Tibial nerve (tissue), 4 donors: ENCODE measurements around the gene YPEL2. TPM values are rescaled to one million over a fixed set of nuclear protein-coding genes. Genes with fewer than 3 reads are reported as not detected.

ENCODE experiments used
- DNase-seq, 2 donors: peaks; one replicate each; pipeline ENCODE4 v3.0.0-alpha.2; 2019; ENCODE audit warnings: low spot score in 2 of 2
- H3K27ac ChIP-seq, 4 donors: fragments of 200-600 bp; sonication (generic) in 3 of 4; one replicate each; pipeline ENCODE4 v1.5.1; 2017 to 2019; ENCODE audit warnings: mild to moderate bottlenecking in 1 of 4
- H3K27me3 ChIP-seq, 2 donors: fragments of 200-600 bp; sonication (generic) in 1 of 2; one replicate each; pipeline versions ENCODE4 v1.5.1 to v1.6.0; 2017 to 2019
- H3K36me3 ChIP-seq, 3 donors: fragments of 200-600 bp; sonication (generic); one replicate each; pipeline ENCODE4 v1.5.1; 2018 to 2019
- H3K4me1 ChIP-seq, 4 donors: fragments of 200-600 bp; sonication (generic) in 3 of 4; one replicate each; pipeline ENCODE4 v1.5.1; 2017 to 2019
- H3K4me3 ChIP-seq, 4 donors: fragments of 200-600 bp; sonication (generic) in 3 of 4; one replicate each; pipeline ENCODE4 v1.5.1; 2017 to 2019; ENCODE audit warnings: mild to moderate bottlenecking in 1 of 4, moderate library complexity in 1 of 4
- H3K9me3 ChIP-seq, 4 donors: fragments of 200-600 bp; sonication (generic) in 3 of 4; one replicate each; pipeline ENCODE4 v1.5.1; 2017 to 2019
- CTCF ChIP-seq, 5 experiments: fragments of 200-600 bp in 3 of 5; fragments of 450-650 bp in 2 of 5; sonication (generic) in 3 of 5; IDR thresholded peaks; one replicate each; pipeline ENCODE4 v1.5.1; 2016 to 2019; ENCODE audit warnings: antibody characterized with exemption in 5 of 5, mild to moderate bottlenecking in 3 of 5, moderate library complexity in 2 of 5
- EP300 ChIP-seq, 2 donors: sonication (generic); formaldehyde crosslinking; IDR thresholded peaks; one replicate each; pipeline ENCODE4 v1.6.1; 2017; ENCODE audit warnings: antibody characterized with exemption in 2 of 2, mild to moderate bottlenecking in 1 of 2
- POLR2A ChIP-seq, 2 donors: fragments of 450-650 bp; IDR thresholded peaks; one replicate each; pipeline ENCODE4 v1.6.1; 2017; ENCODE audit warnings: antibody characterized with exemption in 2 of 2, mild to moderate bottlenecking in 2 of 2, moderate library complexity in 2 of 2
- WGBS, 2 donors: methylation state at CpG; one replicate each; pipeline ENCODE4 v1.1.5; 2018; 5-methylcytosine and 5-hydroxymethylcytosine counted together
- total RNA-seq, 4 donors: library from RNA; depleted of rRNA; stranded (reverse); fragments of >200 nt; gene quantifications; one replicate each; pipeline ENCODE4 v1.1.0, GENCODE V29; 2016

Gene YPEL2
- total RNA-seq, 4 donors from 2014 or later, result 33.6 to 59.9 (median 48.7) TPM

DNA sequence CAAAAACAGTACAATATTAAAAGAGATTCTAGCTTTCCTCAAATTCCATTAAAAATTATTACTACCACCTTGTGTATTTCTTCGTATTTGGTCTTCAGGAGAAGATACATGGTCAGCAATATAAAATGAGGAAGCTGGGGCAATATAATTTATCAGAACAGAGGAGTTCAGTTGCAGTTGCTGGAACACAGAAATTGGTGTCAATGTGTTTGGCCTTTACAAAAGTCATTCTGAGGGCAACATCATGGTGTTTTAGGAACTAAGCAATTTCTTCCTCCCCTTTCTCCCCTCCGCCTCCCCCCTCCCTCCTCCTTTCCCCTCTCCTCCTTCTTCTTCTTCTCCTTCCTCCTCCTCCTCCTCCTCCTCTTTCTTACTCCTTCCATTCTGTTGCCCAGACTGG is 102.1 kb downstream of the YPEL2 start:
- TF ChIP-seq CTCF (IDR thresholded peaks at IDR 0.05), result no peak
- TF ChIP-seq POLR2A (IDR thresholded peaks at IDR 0.05), result no peak
- TF ChIP-seq EP300 (IDR thresholded peaks at IDR 0.05), result no peak
- DNase-seq, result no peak
- Histone ChIP-seq H3K4me1 (peaks cover 0 to 22% (median 10%) of the 10 kb centered on the region in 4 donors), H3K9me3 (no peaks in the 10 kb centered on the region), H3K36me3 (no peaks in the 10 kb centered on the region), H3K4me3 (no peak overlapping the region), H3K27ac (no peak overlapping the region), H3K27me3 (no peaks in the 10 kb centered on the region)
- 73 to 76% methylated on average over 2 of the region's 2 CpGs for WGBS, 2 donors

DNA sequence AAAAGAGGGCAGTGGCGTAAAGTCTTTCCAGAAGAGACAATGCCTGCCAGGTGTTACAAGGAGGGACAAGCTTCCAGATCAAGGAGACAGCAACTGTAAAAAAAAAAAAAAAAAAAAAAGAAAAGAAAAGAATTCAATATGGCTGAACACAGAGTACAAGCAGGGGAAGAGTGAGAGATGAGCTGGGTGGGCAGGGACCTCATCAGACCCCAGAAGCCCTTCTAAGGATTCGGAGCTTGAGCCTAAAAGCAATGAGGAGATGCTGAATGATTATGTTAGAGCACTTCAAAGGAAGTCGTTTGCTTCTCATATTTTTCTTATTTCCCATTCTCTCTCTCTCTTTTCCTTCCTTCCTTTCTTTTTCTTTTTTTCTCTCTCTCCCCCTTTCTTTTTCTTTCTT is 103.0 kb downstream of the YPEL2 start:
- no peak overlapping the region for H3K4me3 ChIP-seq
- peaks cover 0 to 21% (median 11%) of the 10 kb centered on the region in 4 donors for H3K4me1 ChIP-seq
- DNase-seq, result no peak
- H3K36me3 ChIP-seq, result no peaks in the 10 kb centered on the region
- no peaks in the 10 kb centered on the region for H3K9me3 ChIP-seq
- 87 to 92% methylated on average over 3 of the region's 3 CpGs for WGBS, 2 donors
- no peaks in the 10 kb centered on the region for H3K27me3 ChIP-seq
- H3K27ac ChIP-seq, result no peak overlapping the region
- TF ChIP-seq EP300 (IDR thresholded peaks at IDR 0.05) (no peak), POLR2A (IDR thresholded peaks at IDR 0.05) (no peak), CTCF (IDR thresholded peaks at IDR 0.05) (no peak)

DNA sequence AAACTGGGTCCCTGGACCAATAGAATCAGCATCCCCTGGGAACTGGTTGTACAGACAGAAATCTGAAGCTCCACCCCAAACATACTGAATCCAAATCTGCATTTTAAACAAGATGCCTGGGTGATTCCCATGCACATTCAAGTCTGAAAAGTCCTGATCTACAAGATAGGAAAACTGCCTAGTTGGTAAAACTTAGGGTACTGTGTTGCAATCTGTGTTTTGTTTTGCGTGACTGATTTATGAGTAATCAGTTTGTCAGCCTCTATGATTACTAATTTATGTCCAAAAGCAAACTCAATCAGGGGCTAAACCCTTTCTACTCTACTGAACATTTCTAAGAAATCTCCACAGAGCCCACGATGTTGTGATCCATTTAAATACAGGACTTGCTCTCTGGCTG is 103.8 kb downstream of the YPEL2 start:
- DNase-seq, result no peak
- TF ChIP-seq EP300 (IDR thresholded peaks at IDR 0.05), result peak in 1 of 2 donors; percentile 21
- TF ChIP-seq POLR2A (IDR thresholded peaks at IDR 0.05), result no peak
- Histone ChIP-seq H3K36me3 (no peaks in the 10 kb centered on the region), H3K27ac (peak overlapping the region in 2 of 4 donors; percentile 43 to 68), H3K27me3 (no peaks in the 10 kb centered on the region), H3K4me3 (no peak overlapping the region), H3K4me1 (peaks cover 0 to 26% (median 17%) of the 10 kb centered on the region in 4 donors), H3K9me3 (no peaks in the 10 kb centered on the region)
- 15 to 28% methylated on average over 2 of the region's 2 CpGs for WGBS, 2 donors

GRCh38 chr17:59436900-59437299 is 105.4 kb downstream of the YPEL2 start:
- DNase-seq, result no peak
- H3K9me3 ChIP-seq, result no peaks in the 10 kb centered on the region
- no peaks in the 10 kb centered on the region for H3K27me3 ChIP-seq
- no peaks in the 10 kb centered on the region for H3K36me3 ChIP-seq
- TF ChIP-seq POLR2A (IDR thresholded peaks at IDR 0.05), result no peak
- TF ChIP-seq CTCF (IDR thresholded peaks at IDR 0.05), result no peak
- TF ChIP-seq EP300 (IDR thresholded peaks at IDR 0.05), result no peak
- no peak overlapping the region for H3K27ac ChIP-seq
- WGBS, 2 donors, result 89 to 92% methylated on average over 4 of the region's 4 CpGs
- H3K4me1 ChIP-seq, result peaks cover 0 to 37% (median 24%) of the 10 kb centered on the region in 4 donors
- H3K4me3 ChIP-seq, result no peak overlapping the region

- H3K27ac ChIP-seq, result no peak overlapping the region
- no peaks in the 10 kb centered on the region for H3K9me3 ChIP-seq
- H3K27me3 ChIP-seq, result no peaks in the 10 kb centered on the region
- H3K36me3 ChIP-seq, result no peaks in the 10 kb centered on the region
- 61 to 64% methylated on average over 12 of the region's 12 CpGs for WGBS, 2 donors
- H3K4me1 ChIP-seq, result peaks cover 0 to 37% (median 24%) of the 10 kb centered on the region in 4 donors
- no peak overlapping the region for H3K4me3 ChIP-seq
- TF ChIP-seq CTCF (IDR thresholded peaks at IDR 0.05), result no peak
- no peak for TF ChIP-seq POLR2A (IDR thresholded peaks at IDR 0.05)
- no peak for TF ChIP-seq EP300 (IDR thresholded peaks at IDR 0.05)
- DNase-seq, result no peak
Measured at GRCh38 chr17:59437791-59438281, 106.4 kb downstream of the YPEL2 start.

- Histone ChIP-seq H3K4me3 (no peak overlapping the region), H3K27me3 (no peaks in the 10 kb centered on the region), H3K36me3 (no peaks in the 10 kb centered on the region), H3K9me3 (no peaks in the 10 kb centered on the region), H3K27ac (no peak overlapping the region), H3K4me1 (peaks cover 0 to 37% (median 24%) of the 10 kb centered on the region in 4 donors)
- no peak for DNase-seq
- 85 to 88% methylated on average over 4 of the region's 4 CpGs for WGBS, 2 donors
- TF ChIP-seq CTCF (IDR thresholded peaks at IDR 0.05) (no peak), EP300 (IDR thresholded peaks at IDR 0.05) (no peak), POLR2A (IDR thresholded peaks at IDR 0.05) (no peak)
Measured at GRCh38 chr17:59439262-59439661, 107.8 kb downstream of the YPEL2 start.
